Kidney glomerular epithelial cell (primary cell): Measurements from ENCODE around the gene RADIL.

Source experiments
- DNase-seq: peaks from one replicate; lab custom pipeline; 2025; lab: John Stamatoyannopoulos, UW

Gene RADIL

DNA sequence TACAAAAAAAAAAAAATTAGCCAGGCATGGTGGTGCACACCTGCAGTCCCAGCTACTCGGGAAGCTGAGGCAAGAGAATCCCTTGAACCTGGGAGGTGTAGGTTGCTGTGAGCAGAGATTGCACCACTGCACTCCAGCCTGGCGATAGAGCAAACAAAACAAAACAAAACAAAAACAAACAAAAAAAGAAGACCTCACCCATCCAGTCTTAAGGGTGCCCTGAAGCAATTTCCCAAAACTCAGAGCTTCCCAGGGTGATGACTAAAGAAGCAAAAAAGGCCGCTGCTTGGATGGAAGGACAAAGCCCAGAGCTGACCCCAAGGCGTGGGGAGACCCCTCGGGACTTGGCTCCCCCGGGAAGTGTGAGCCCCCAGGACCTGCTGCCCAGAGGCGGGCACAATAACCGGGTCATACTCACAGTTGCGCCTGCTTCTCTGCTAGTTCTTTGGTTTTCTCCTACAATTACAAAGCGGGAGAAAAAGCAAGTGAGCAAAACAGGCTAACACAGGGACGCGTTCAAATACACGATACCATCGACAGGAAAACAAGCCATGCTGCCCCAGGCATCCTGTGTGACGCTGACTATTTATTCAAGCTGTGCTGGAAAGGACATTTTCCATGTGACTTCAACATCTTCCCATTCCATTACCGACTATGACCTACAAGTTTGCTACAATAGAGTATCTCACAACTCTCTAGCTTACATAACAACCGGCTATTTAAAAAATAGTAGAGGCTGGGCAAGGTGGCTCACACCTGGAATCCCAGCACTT, 51.6 kb downstream of the RADIL start:
- no peak for DNase-seq

DNA sequence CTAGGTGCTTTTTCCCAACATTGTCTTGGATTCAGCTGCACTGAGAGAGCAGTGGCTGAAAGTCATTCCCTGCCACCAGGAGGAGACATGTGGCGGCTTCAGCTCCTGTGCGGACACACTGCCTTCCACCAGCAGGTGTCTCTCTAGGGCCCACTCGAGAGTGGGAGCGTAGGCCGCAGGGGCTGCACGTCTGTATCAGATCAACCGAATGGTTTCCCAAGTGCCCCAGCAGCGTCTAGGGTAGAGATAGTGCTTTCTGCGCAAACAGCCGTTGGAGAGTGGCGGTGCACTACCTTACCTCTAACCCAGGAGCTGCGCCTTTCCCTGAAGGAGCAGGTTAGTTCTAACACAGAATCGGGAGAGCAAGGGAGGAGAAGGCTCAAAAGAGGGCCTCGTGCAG, 53.3 kb downstream of the RADIL start:
- peak; percentile 46 for DNase-seq

DNA sequence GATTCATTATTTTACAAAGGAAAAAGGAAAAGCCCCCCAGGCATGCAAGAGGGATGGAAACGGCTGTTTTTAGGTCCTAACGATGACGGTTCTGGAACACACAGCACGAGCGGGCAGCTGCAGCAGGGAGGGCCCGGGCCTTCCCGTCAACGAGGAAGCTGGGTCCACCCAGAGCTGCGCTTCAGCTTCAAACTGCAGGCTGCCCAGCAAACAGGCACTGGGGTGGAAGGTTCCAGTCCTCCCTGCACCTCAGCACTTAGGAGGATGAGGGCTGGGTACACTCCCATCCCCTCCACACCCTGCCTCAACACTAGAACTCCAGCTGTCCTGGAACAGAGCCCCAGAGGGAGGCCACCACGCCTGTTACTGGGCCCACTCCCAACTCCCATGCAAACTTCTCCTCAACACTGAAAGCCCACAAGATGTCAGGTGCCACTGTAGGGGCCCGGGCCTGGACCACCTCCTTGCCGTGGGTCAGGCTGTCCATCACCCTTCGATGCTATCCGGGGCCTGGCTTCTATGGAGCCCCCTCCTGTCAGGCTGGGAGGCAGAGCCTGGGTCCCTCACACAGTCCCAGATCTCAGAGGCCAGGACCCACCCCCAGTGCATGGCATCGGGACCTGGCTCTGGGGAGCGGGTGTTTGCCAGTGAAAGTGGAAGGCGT, 54.7 kb downstream of the RADIL start:
- DNase-seq: no peak

DNA sequence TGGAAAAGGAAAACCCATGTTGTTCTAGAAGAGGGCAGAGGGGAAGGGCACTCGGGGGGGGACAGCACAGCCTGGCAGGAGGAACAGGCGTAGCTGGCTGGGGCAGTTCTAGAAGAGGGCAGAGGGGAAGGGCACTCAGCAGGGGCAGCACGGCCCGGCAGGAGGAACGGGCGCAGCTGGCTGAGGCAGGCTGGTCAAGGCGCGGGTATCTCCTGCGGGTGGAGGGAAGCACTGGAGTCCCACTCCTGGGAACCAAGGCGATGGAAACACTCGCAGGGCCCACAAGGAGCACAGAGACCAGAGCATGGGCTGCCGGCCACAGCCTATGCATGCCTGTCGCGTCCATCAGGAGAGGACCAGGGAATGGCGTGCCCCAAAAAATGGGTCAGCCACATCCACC, 58.4 kb downstream of the RADIL start:
- no peak for DNase-seq

DNA sequence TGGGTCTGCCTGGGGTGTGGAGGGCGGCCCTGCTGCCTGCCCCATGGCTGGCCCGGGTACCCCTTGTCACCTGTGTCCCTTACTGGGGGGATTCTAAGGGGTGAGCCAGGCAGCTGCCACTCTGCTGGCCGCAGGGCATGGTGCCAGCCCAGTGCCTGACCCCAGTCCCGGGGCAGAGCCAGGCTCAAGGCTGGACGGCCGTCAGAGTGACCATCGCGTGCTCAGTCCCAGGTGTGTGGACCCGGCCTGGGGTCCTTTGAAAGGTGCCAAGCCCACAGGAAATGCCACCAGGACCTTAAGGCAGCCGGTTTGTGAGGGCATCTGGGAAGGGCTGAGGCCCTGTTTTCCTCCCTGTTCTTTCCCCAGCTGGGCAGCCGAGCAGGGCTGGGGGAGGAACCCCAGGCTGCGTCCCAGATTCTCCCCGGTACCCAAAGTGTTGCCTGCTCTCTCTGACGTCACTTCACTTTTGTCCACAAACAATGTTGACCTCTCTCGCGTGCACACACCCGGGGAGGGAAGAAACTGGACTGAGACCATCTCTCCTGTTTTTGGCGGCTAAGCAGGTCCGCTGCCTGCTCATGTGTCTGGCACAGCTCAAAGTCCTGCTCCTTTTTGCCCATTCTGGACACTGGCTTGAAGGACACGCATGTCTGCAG, 59.3 kb downstream of the RADIL start:
- DNase-seq: no peak

DNA sequence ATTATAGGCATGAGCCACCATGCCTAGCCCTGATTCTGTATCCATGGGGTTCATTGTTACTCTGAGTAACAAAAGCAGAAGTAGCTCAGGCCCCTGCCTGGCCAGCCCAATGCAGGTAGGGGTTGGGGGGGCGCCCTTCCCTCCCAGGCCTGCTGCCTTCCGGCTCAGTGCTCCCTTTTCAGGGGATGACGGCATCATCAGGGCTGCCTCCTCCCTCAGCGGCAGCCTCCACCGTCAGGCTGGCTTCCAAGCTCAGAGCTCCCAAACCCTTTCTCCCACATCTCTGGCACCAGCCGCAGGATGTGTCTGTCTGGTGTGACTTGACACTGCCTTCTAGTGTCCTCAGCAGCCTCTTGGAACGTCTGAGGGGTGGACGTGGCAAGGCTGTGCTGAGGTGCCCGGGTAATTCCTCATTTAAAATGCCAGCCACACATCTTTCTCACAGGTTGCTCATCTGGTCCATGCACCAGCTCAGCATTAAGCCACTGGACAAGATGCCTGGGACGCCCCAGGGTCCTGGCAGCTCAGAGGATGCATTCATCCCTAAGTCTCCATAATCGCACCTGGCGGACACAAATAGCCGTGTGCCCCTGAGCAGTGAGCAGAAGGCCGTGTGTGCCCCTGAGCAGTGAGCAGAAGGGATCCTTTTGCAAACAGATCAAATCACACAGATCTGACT, 59.9 kb downstream of the RADIL start:
- no peak for DNase-seq

DNA sequence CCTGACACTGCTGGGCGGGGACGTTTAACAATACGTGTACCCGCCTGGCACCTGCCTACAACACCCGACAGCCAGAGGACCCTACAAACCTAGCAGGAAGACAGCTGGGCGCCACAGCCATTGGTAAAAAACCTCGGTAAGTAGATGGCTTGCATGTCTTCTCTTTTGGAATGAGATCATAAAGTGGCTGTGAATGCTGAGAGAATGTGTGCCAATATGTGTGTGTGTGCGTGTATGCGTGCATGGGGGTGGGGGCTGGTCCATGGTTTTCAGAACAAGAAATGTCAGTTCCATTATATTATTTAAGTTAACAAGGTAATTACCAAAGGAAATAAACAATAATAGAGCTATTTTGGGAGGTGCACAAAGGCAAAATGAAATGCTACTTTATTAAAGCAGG, 60.8 kb downstream of the RADIL start:
- DNase-seq: no peak

DNA sequence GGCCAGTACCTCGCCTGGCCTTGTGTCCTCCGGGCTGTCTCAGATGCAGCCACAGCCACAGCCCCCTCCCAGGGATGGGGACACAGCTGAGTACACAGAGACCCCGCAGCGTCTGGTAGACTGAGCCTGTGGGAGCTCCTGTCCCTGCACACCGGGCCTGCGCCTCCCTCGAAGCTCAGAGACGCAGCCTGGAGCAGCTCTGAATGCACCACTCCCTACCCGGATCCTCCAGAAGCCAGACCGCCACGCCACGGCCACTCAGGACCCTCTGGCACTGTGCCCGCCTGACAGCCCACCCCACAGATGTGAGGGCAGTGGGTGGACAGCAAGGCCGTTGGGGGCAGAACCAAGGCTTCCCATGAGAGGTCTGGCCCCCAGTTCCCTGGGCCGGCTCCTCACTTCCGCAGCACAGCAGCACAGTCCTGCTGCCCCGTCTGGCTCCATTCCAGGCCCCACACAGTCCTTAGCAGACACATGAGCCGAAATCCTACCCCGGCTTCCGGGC, 62.5 kb downstream of the RADIL start:
- no peak for DNase-seq

DNA sequence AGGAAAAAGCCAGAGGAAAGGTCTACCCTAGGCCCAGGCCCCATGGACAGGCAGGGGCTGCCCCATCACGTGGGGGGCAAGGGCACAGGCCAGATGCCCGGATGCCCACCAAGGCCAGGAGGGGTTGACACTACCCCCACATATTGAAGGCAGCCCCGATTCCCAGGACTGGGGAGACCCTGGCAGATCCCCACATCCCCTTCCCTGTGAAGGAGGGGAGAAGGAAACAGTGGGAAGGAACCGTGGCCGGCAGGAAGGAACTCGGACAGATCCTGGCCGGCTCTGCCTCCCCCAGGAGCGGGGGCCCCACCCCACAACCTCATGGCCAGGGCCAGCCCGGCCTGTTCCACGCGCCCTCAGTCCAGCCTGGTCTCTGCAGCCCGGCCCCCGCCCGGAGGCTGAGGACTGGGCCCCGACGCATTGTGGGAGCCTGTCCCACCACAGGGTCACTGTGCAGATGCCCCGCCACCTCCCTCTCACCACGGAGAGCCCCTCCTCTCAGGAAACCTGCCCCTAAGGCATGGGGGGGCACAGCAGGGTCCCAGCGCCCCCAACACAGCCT, 63.0 kb downstream of the RADIL start:
- DNase-seq: no peak

DNA sequence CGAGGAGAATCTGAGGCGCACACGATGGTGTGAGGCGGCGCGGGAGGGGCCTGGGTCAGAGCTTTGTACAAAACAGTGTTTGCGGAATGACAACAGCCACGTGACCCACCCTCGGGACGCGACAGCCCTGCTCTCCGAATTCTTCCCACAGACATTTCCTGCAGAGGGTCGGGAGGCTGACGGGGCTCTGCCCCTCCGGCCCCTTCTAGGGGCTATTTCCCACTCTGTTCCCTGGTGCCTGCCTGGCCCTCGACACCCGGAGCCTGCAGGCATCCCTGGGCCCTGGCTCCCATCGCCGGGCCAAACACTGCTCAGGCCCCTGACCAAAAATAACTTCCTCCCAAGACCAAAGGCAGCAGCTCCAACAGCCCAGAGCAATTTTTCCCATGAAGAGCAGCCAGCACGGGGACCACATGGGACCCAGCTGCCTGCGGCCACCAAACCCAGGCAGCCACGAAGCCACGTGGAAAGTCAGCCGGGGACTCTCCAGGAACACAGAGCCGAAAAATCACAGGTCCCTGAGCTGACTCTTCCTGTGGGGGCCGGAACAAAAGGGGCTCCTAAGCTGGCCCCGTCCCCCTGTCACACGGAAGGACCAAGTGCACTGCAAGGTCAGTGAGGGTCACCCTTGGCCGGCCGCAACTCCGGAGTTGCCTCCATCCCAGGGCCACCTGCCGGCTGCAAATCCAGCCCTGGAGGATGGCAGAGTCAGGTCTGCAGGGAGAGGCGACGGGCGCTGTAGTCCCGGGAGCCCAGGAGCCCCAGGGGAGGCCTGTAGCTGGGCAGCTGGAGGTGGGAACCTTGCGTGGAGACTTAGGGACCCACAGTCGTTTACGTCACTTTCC, 63.7 kb downstream of the RADIL start:
- no peak for DNase-seq

DNA sequence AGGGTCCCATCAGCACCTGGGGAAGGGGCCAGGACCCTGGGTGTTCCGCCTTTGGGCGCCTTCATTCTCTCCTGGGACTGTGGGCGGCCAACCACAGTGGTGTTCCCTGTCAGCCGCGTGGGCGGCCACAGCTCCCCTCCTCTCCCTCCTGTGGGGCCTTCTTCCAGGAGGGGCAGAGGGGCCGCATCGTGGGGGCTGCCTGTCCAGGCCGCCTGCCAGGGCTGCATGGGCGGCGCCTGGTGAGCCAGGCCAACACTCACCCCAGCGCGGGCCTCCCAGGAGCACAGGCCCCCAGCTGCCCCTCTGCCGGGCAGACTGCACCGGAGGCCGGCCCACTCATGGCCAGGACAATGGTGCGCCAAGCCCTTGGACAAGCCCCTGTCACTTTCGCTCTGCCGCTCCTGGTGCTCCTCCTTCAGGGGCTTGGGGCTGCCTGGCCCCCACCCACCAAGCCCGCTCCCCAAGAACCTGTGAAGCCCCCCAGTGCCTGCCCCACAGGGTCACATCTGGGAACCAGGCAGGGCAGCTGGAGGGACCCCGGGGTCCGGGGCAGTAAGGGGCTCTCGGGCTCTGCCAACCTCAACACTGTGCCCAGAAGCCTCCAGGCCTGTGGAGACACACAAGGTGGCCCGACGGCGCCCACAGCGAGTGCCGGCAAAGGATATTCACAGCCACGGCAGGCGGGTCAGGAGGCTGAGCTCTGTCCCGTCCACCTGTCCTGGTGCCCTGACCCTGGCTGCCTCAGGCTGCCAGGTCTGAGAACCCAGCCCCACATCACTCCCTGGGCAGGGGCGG, 65.3 kb downstream of the RADIL start:
- no peak for DNase-seq

DNA sequence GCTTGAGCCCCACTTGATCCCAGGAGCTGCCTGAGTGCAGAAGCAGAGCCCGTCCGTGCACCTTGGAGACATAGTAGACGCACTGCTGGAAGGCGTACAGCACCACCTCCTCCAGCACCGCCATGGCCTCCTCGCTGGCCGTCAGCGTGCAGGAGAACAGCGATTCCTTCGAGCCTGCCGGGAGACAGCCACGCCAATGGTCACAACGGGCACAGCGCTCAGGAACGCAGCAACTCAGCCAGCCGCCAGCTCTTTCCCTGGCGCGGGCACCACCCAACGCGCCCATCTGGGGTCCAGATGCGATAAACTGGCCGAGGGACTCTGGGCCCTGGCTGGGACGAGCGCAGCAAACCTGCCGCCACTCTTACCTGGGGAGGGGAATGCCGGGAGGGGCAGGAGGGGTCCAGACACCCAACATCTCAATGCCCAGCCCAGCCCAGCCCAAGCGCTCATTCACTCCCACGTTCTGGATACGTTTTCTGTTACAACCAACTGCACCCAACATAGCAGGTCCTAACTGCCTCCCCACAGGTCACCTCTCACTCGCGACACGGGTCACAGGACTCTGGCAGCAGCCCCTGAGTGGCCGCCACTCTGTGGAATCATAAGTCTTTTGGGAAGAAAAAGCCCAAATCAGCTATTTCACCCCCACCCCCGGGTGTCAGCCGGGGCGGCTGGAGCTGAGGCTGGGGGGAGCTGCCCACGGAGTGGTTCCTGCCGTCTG, 66.2 kb downstream of the RADIL start:
- DNase-seq: no peak

DNA sequence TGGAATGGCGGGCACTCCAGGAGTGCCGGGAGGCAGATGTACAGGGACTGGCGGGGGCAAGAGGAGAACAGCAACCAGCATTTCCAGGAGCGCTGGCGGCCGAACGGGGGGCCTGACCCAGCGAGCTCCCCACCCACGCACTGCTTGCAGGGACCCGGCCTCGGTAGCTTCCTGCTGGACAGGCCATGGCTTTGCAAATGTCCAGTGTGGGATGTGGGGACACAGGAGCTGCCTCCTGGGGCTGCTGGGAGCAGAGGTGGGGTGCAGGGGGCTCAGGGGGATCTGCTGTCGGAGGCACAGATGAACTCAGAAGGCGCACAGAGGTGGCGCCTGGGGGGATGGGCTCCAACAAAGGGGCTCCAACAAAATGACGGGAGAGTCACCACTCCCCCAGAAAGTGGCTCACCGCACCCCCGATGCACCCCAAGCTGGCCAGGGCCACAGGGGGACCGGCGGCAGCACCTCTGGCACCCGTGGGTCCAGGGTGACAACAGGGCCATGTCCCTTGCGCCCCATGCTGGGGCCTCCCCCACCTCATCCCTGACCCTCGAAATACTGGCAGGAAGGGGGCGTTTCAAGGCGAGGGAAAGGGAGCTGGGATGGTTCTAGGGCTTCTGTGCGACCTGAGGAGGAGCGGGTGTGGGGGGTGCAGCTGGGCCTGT, 67.0 kb downstream of the RADIL start:
- no peak for DNase-seq

DNA sequence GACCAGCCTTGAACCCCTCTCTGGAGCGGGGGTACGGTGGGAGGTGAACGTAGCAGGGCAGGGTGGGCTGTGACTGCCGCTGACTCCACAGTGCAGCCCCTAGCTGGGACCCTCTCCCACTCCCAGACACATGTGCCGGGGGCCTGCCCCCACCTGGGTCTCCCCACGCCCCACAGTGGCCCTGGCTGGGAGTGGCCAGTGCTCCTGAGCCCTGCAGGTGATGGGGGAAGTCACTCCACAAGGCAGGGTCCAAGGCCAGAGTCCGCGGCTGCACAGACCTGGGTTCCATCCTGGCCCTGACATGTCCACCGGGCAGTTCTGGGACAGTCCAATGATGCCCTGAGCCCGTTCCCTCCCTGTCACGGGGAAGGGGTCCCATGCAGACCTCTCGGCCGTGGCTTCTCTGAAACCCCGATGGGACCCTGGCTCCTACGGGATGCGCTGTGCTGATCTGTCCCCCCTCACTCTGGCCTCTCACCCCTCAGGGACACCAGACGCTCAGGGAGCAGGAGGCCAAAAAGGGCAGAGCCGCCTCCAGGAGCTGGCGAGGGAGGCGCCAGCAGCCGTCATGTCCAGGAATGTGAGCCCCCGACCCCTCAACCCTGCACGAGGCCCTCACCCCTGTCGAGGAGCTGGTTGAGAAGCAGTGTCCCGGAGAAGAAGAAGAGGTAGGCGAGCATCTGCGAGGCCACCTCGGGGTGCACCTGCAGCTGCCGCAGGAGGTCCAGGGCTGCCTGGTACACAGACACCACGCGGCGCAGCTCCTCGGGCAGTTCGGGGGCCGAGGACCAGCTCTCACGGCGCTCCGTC, 67.7 kb downstream of the RADIL start:
- DNase-seq: no peak

DNA sequence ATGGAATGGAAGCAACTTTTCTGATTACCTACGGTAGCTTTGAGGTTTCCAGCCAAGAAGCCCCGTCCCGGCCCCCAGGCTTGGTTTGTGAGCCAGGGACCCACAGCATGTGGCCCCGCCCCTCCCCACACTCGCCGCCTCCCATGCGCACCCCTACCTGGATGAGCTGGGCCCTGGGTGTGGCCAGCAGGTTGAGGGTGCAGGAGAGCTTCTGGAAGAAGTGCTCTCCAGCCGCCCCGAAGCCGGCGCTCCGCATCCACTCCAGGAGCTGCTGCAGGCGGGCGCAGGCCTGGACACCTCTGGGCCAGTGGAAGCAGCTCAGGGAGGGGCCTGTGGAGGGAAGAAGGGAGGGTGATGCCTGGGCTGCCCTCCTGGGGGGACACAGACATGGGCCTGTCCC, 68.4 kb downstream of the RADIL start:
- no peak for DNase-seq

DNA sequence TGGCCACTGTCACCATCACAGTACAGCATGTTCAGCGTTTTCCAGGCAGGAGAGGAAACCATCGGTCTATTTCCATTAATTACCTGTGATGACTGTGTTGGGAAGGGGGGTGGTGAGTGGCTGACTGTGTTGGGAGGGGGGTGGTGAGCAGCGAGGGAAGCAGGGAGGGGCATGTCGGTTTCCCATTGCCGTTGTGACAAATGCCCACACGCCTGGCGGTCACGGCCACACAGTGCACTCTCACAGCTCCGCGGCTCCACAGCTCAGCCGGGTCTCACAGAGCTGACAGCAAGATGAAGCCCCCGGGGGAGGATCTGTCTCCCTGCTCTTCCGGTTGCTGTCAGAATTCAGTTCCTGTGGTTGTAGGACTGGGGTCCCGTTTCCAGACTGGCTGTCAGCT, 69.1 kb downstream of the RADIL start:
- no peak for DNase-seq

DNA sequence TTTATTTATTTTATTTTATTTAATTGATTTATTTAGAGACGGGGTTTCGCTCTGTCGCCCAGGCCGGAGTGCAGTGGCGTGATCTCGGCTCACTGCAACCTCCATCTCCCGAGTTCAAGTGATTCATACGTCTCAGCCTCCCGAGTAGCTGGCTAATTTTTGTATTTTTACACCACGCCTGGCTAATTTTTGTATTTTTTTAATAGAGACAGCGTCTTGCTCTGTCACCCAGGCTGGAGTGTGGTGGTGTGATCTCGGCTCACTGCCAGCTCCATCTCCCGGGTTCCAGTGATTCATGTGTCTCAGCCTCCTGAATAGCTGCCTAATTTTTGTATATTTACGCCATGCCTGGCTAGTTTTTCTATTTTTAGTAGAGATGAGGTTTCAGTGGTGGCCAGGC, 73.8 kb downstream of the RADIL start:
- peak; percentile 86 for DNase-seq

DNA sequence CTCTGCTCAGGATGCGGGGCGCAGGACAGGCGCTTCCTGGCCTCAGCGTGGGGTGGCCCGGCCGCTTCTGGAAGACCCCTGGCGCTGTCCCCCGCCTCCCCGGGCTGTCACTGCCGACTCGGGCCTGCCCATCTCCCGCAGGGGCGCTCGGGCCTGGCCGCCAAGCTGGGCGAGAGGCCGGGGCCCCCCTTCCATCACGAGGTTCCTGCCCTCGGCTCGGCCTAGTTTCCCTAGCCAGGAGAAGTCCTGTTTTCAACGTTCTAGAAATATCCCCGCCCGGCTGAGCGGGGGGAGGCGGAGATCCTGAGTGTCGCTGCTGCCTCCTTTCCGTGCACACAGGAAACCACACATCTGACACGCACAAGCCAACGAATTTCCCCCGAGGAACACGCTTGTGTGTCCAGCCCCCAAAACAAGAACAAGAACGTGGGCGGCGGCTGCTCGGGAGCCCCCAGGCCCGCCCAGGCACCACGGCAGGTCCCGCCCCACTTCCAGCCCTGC, 74.4 kb downstream of the RADIL start:
- no peak for DNase-seq
